Measurements from ENCODE around the gene HBZ. TPM values are rescaled to one million over a fixed set of nuclear protein-coding genes. Genes with fewer than 3 reads are reported as not detected.

The HBZ gene
- total RNA-seq, 1 experiment from 2014 or later, result 1.1 TPM

GRCh38 chr16:164827-165538 lies 12.5 kb downstream of the HBZ start:
- H3K27me3 ChIP-seq (ENCODE audit: control insufficient read depth, insufficient read depth, low read length), result no peaks in the 10 kb centered on the region
- H3K27ac ChIP-seq (ENCODE audit: low read length), result no peak overlapping the region
- POLR2A ChIA-PET, result no interaction called here
- peak overlapping the region; percentile 13 to 26; a peak in 3 of 4 replicates for H3K4me3 ChIP-seq (ENCODE audit: low read depth in 2 of 2, low read length in 2 of 2)
- H3K4me1 ChIP-seq (ENCODE audit: control insufficient read depth, insufficient read depth, low read length), result no peaks in the 10 kb centered on the region
- CTCF ChIA-PET, result no interaction called here
- DNase-seq (ENCODE audit: low read depth, low spot score) (no peak), ATAC-seq (no peak)
- H3K36me3 ChIP-seq (ENCODE audit: control insufficient read depth, insufficient read depth, low read length), result no peaks in the 10 kb centered on the region
- no peaks in the 10 kb centered on the region for H3K9me3 ChIP-seq (ENCODE audit: control insufficient read depth, insufficient read depth, low read depth, low read length)
- in situ Hi-C loops (cut with HindIII; ENCODE audit: low pct_unique_long_range_greater_than_20kb, low sequenced_read_pairs), result no loop called here
- intact Hi-C loops (cut with micrococcal nuclease; ENCODE audit: unreplicated experiment), result no loop called here
- TF ChIP-seq REST (IDR thresholded peaks at IDR 0.05; ENCODE audit: insufficient read depth in 1 of 2, low read depth in 2 of 2, low read length in 1 of 2), result no peak
- TF ChIP-seq, protein P1, sequence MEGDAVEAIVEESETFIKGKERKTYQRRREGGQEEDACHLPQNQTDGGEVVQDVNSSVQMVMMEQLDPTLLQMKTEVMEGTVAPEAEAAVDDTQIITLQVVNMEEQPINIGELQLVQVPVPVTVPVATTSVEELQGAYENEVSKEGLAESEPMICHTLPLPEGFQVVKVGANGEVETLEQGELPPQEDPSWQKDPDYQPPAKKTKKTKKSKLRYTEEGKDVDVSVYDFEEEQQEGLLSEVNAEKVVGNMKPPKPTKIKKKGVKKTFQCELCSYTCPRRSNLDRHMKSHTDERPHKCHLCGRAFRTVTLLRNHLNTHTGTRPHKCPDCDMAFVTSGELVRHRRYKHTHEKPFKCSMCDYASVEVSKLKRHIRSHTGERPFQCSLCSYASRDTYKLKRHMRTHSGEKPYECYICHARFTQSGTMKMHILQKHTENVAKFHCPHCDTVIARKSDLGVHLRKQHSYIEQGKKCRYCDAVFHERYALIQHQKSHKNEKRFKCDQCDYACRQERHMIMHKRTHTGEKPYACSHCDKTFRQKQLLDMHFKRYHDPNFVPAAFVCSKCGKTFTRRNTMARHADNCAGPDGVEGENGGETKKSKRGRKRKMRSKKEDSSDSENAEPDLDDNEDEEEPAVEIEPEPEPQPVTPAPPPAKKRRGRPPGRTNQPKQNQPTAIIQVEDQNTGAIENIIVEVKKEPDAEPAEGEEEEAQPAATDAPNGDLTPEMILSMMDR (IDR thresholded peaks at IDR 0.05), result no peak
- no peak for TF ChIP-seq SIN3A (IDR thresholded peaks at IDR 0.05; ENCODE audit: borderline replicate concordance, insufficient read depth, low read depth, low read length)
- TF ChIP-seq POLR2AphosphoS5 (IDR thresholded peaks at IDR 0.05; ENCODE audit: low read depth, low read length), result no peak
- TF ChIP-seq TCF7L2 (IDR thresholded peaks at IDR 0.05; ENCODE audit: low read depth, low read length), result no peak
- BruUV-seq (replicated peaks), result no TSS peak

DNA sequence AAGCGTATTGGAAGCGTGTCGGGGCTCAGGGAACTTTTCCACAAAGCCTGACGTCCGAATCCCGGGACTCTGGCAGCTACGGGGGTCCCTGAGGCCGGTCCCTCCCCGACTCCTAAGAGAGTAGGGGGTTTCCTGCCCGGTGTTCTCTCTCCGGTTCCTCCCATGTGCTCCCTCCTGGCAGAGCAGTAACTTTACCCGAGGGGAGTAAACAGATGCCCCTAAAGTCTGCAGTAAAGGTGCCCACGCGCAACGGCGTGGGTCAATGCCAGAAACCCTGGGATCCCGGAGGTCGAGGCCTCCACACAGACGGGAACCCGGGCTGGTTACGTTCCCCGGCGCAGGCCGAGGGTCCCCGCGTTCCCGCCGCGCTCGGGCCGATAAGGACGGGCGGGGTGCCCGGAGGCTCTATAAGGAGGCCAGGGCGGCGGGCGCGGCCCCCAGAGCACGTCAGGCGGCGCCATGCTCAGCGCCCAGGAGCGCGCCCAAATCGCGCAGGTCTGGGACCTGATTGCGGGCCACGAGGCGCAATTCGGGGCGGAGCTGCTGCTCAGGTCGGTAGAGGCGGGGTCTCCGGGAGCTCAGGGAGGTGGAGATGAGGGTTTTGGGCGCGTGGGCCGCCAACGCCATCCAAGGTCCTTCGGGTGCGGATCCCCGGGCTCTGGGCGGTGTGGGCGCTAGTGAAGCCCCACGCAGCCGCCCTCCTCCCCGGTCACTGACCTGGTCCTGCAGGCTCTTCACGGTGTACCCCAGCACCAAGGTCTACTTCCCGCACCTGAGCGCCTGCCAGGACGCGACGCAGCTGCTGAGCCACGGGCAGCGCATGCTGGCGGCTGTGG lies 13.3 kb downstream of the HBZ start, which contains the start of gene HBM:
TSS of gene HBM (plus strand) at position 440 of the 836 bp plus-strand sequence. CDS start at position 460, 20 bp downstream.
- Histone ChIP-seq H3K27me3 (ENCODE audit: control insufficient read depth, insufficient read depth, low read length) (no peaks in the 10 kb centered on the region), H3K9me3 (ENCODE audit: control insufficient read depth, insufficient read depth, low read depth, low read length) (no peaks in the 10 kb centered on the region), H3K27ac (ENCODE audit: low read length) (no peak within 1 kb of the TSS), H3K4me1 (ENCODE audit: control insufficient read depth, insufficient read depth, low read length) (no peaks in the 10 kb centered on the region), H3K36me3 (ENCODE audit: control insufficient read depth, insufficient read depth, low read length) (no peaks in the 10 kb centered on the region), H3K4me3 (ENCODE audit: low read depth in 2 of 2, low read length in 2 of 2) (peak within 1 kb of the TSS; percentile 13 to 26; a peak in 3 of 4 replicates)
- intact Hi-C loops (cut with micrococcal nuclease; ENCODE audit: unreplicated experiment) (no loop called here), in situ Hi-C loops (cut with HindIII; ENCODE audit: low pct_unique_long_range_greater_than_20kb, low sequenced_read_pairs) (no loop called here)
- TF ChIP-seq POLR2AphosphoS5 (IDR thresholded peaks at IDR 0.05; ENCODE audit: low read depth, low read length) (no peak), REST (IDR thresholded peaks at IDR 0.05; ENCODE audit: insufficient read depth in 1 of 2, low read depth in 2 of 2, low read length in 1 of 2) (no peak), SIN3A (IDR thresholded peaks at IDR 0.05; ENCODE audit: borderline replicate concordance, insufficient read depth, low read depth, low read length) (no peak), TCF7L2 (IDR thresholded peaks at IDR 0.05; ENCODE audit: low read depth, low read length) (no peak)
- TF ChIP-seq, protein P1 (IDR thresholded peaks at IDR 0.05), result no peak
- CTCF ChIA-PET, result no interaction called here
- POLR2A ChIA-PET, result no interaction called here
- ATAC-seq, result no peak
- BruUV-seq (replicated peaks), result no TSS peak
- DNase-seq (ENCODE audit: low read depth, low spot score), result no peak

Data from Panc1 (cell line).